GM21717 (cell line): ENCODE measurements around the gene NECTIN1.

ENCODE experiments used
- ATAC-seq: cut with Tn5 transposase; IDR thresholded peaks from one replicate; pipeline ENCODE4 v1.9.1; 2021; ENCODE audit warnings: mild to moderate bottlenecking, moderate library complexity; ENCODE audit not compliant: unreplicated experiment

NECTIN1 gene

GRCh38 chr11:119755356-119756071 lies 26.5 kb upstream of the NECTIN1 start:
- ATAC-seq, result no peak

GRCh38 chr11:119754656-119755355 lies 25.8 kb upstream of the NECTIN1 start:
- no peak for ATAC-seq

GRCh38 chr11:119754199-119754598 lies 25.2 kb upstream of the NECTIN1 start:
- ATAC-seq, result no peak

- no peak for ATAC-seq
Measured at GRCh38 chr11:119752946-119753345, 23.9 kb upstream of the NECTIN1 start.

GRCh38 chr11:119752345-119752871 lies 23.4 kb upstream of the NECTIN1 start:
- peak; percentile 47 for ATAC-seq

GRCh38 chr11:119750056-119750455 lies 21.1 kb upstream of the NECTIN1 start:
- no peak for ATAC-seq

GRCh38 chr11:119749006-119749565 lies 20.1 kb upstream of the NECTIN1 start:
- ATAC-seq, result no peak

- ATAC-seq, result no peak
Measured at GRCh38 chr11:119747868-119748660, 19.1 kb upstream of the NECTIN1 start.

GRCh38 chr11:119745776-119746535 lies 17.0 kb upstream of the NECTIN1 start:
- no peak for ATAC-seq

GRCh38 chr11:119745112-119745511 lies 16.1 kb upstream of the NECTIN1 start:
- no peak for ATAC-seq

- ATAC-seq, result no peak
Measured at GRCh38 chr11:119744577-119744976, 15.6 kb upstream of the NECTIN1 start.

GRCh38 chr11:119743006-119743405 lies 14.0 kb upstream of the NECTIN1 start:
- ATAC-seq, result no peak

GRCh38 chr11:119742263-119742861 lies 13.4 kb upstream of the NECTIN1 start:
- no peak for ATAC-seq

GRCh38 chr11:119741369-119742262 lies 12.6 kb upstream of the NECTIN1 start:
- ATAC-seq, result no peak

GRCh38 chr11:119739975-119740374 lies 11.0 kb upstream of the NECTIN1 start:
- no peak for ATAC-seq

- no peak for ATAC-seq
Measured at GRCh38 chr11:119739021-119739703, 10.2 kb upstream of the NECTIN1 start.

- no peak for ATAC-seq
Measured at GRCh38 chr11:119738059-119738439, 9.0 kb upstream of the NECTIN1 start.

- no peak for ATAC-seq
Measured at GRCh38 chr11:119737366-119738058, 8.5 kb upstream of the NECTIN1 start.
